H9 (cell line): ENCODE results near the gene THOP1. TPM values are rescaled to one million over a fixed set of nuclear protein-coding genes. Genes with fewer than 3 reads are reported as not detected.

Experiments
- DNase-seq: peaks from one replicate; pipeline ENCODE4 v3.0.0-alpha.2; 2017
- H2AFZ ChIP-seq: one replicate; pipeline ENCODE4 v1.6.1; 2013; ENCODE audit warnings: mild to moderate bottlenecking, low read length, control low read depth, moderate library complexity
- H2AK5ac ChIP-seq: 2 replicates; pipeline ENCODE4 v1.6.1; 2013; ENCODE audit warnings: low read length, control low read depth, mixed read lengths; ENCODE audit not compliant: insufficient read length
- H2BK120ac ChIP-seq: one replicate; pipeline ENCODE4 v1.6.1; 2013; ENCODE audit warnings: low read depth, mild to moderate bottlenecking, low read length, control low read depth, inconsistent platforms; ENCODE audit not compliant: poor library complexity, severe bottlenecking
- H2BK12ac ChIP-seq: 2 replicates; pipeline ENCODE4 v1.6.1; 2013; ENCODE audit warnings: low read length, control low read depth, mixed read lengths, low read depth; ENCODE audit not compliant: insufficient read length
- H2BK15ac ChIP-seq: 2 replicates; pipeline ENCODE4 v1.6.1; 2013; ENCODE audit warnings: low read depth, low read length, control low read depth
- H2BK20ac ChIP-seq: one replicate; pipeline ENCODE4 v1.6.1; 2013; ENCODE audit warnings: low read depth, mild to moderate bottlenecking, low read length, control low read depth, inconsistent platforms; ENCODE audit not compliant: poor library complexity, severe bottlenecking
- H2BK5ac ChIP-seq: 2 replicates; pipeline ENCODE4 v1.6.1; 2013; ENCODE audit warnings: low read length, control low read depth, mixed read lengths; ENCODE audit not compliant: insufficient read length
- H3K14ac ChIP-seq: 2 replicates; pipeline ENCODE4 v1.6.1; 2013; ENCODE audit warnings: low read length, control low read depth; ENCODE audit not compliant: insufficient read depth
- H3K18ac ChIP-seq: 2 replicates; pipeline ENCODE4 v1.6.1; 2013; ENCODE audit warnings: low read depth, mild to moderate bottlenecking, mixed read lengths, low read length, control low read depth; ENCODE audit not compliant: insufficient read length
- H3K23ac ChIP-seq: 2 replicates; pipeline ENCODE4 v1.6.1; 2013; ENCODE audit warnings: low read length, control low read depth, mixed read lengths, low read depth; ENCODE audit not compliant: insufficient read length
- H3K23me2 ChIP-seq: 2 replicates; pipeline ENCODE4 v1.6.1; 2013; ENCODE audit warnings: low read depth, mild to moderate bottlenecking, mixed read lengths, low read length, control low read depth; ENCODE audit not compliant: insufficient read length, poor library complexity, severe bottlenecking
- H3K27ac ChIP-seq: 2 replicates; pipeline ENCODE4 v1.5.1; 2013; ENCODE audit warnings: low read length, control low read depth, mixed read lengths, low read depth; ENCODE audit not compliant: insufficient read length
- H3K27me3 ChIP-seq: 2 replicates; pipeline ENCODE4 v1.6.1; 2013; ENCODE audit warnings: low read length, control low read depth, inconsistent platforms; ENCODE audit not compliant: insufficient read depth
- H3K4ac ChIP-seq: 2 replicates; pipeline ENCODE4 v1.6.1; 2013; ENCODE audit warnings: low read depth, mild to moderate bottlenecking, control low read depth, inconsistent platforms, low read length, moderate library complexity
- H3K4me1 ChIP-seq: 2 replicates; pipeline ENCODE4 v1.6.1; 2013; ENCODE audit warnings: low read length, control low read depth, inconsistent platforms; ENCODE audit not compliant: insufficient read depth
- H3K4me2 ChIP-seq: 2 replicates; pipeline ENCODE4 v1.6.1; 2013; ENCODE audit warnings: low read length, control low read depth, mixed read lengths; ENCODE audit not compliant: insufficient read length, insufficient read depth
- H3K56ac ChIP-seq: 2 replicates; pipeline ENCODE4 v1.6.1; 2013; ENCODE audit warnings: low read depth, mild to moderate bottlenecking, mixed read lengths, low read length, control low read depth; ENCODE audit not compliant: insufficient read length
- H3K79me1 ChIP-seq: 2 replicates; pipeline ENCODE4 v1.6.1; 2013; ENCODE audit warnings: low read depth, mild to moderate bottlenecking, moderate library complexity, low read length, control low read depth, inconsistent platforms; ENCODE audit not compliant: insufficient read depth, poor library complexity, severe bottlenecking
- H3K79me2 ChIP-seq: 2 replicates; pipeline ENCODE4 v1.6.1; 2013; ENCODE audit warnings: low read length, control low read depth, inconsistent platforms; ENCODE audit not compliant: insufficient read depth
- H3K9ac ChIP-seq: 2 replicates; pipeline ENCODE4 v1.6.1; 2013; ENCODE audit warnings: low read length, control low read depth, mixed read lengths; ENCODE audit not compliant: insufficient read length; ENCODE audit errors: extremely low read depth
- H3K9me3 ChIP-seq: one replicate; pipeline ENCODE4 v1.6.1; 2013; ENCODE audit warnings: low read depth, low read length, inconsistent platforms; ENCODE audit not compliant: control insufficient read depth
- H3T11ph ChIP-seq: one replicate; pipeline ENCODE4 v1.6.1; 2013; ENCODE audit warnings: mild to moderate bottlenecking, low read length, control low read depth, inconsistent platforms
- H4K20me1 ChIP-seq: one replicate; pipeline ENCODE4 v1.6.1; 2013; ENCODE audit not compliant: control insufficient read depth, insufficient read length, insufficient read depth
- H4K5ac ChIP-seq: 2 replicates; pipeline ENCODE4 v1.6.1; 2013; ENCODE audit warnings: low read depth, mild to moderate bottlenecking, mixed read lengths, low read length, control low read depth; ENCODE audit not compliant: insufficient read length
- H4K8ac ChIP-seq: replicated peaks from 2 replicates; pipeline ENCODE4 v1.6.1; 2013; ENCODE audit warnings: low read length, control low read depth, mixed read lengths, low read depth; ENCODE audit not compliant: insufficient read length
- H4K91ac ChIP-seq: 2 replicates; pipeline ENCODE4 v1.6.1; 2013; ENCODE audit warnings: low read depth, mild to moderate bottlenecking, moderate library complexity, mixed read lengths, low read length, control low read depth; ENCODE audit not compliant: insufficient read length
- H3K27ac Mint-ChIP-seq, 3 experiments: 2 replicates in 2 of 3; 3 replicates in 1 of 3; pipeline ENCODE4 v1.8.0; 2020 to 2021; ENCODE audit warnings: mixed read lengths in 3 of 3, mild to moderate bottlenecking in 1 of 3, moderate library complexity in 1 of 3
- H3K27me3 Mint-ChIP-seq: 2 replicates; pipeline ENCODE4 v1.8.0; 2021; ENCODE audit warnings: low read depth, mild to moderate bottlenecking, moderate library complexity, mixed read lengths
- H3K36me3 Mint-ChIP-seq, 3 experiments: 2 replicates in 2 of 3; 3 replicates in 1 of 3; pipeline ENCODE4 v1.8.0; 2020 to 2021; ENCODE audit warnings: low read depth in 3 of 3, mixed read lengths in 3 of 3; ENCODE audit not compliant: insufficient read depth in 1 of 3
- H3K4me1 Mint-ChIP-seq, 2 experiments: 2 replicates each; pipeline ENCODE4 v1.8.0; 2020; ENCODE audit warnings: mixed read lengths in 2 of 2
- H3K4me3 Mint-ChIP-seq, 2 experiments: 2 replicates in 1 of 2; 3 replicates in 1 of 2; pipeline ENCODE4 v1.8.0; 2020 to 2021; ENCODE audit warnings: mild to moderate bottlenecking in 2 of 2, mixed read lengths in 2 of 2, moderate library complexity in 1 of 2
- H3K9me3 Mint-ChIP-seq, 2 experiments: 2 replicates in 1 of 2; 3 replicates in 1 of 2; pipeline ENCODE4 v1.8.0; 2020; ENCODE audit warnings: mild to moderate bottlenecking in 2 of 2, mixed read lengths in 2 of 2, moderate library complexity in 1 of 2
- CTCF ChIP-seq: fragments of 200-600 bp; sonication (generic); conservative IDR thresholded peaks from 3 replicates; pipeline ENCODE4 v1.8.0; 2021; ENCODE audit warnings: antibody characterized with exemption, mild to moderate bottlenecking
- WGBS: extraction: QIAGEN DNeasy Blood & Tissue Kit; methylation state at CpG from one replicate; pipeline ENCODE4 v1.1.7; 2013; ENCODE audit warnings: missing lambda C conversion rate, low lambda C conversion rate, mixed read lengths; ENCODE audit not compliant: insufficient read length; ENCODE audit errors: extremely low coverage; 5-methylcytosine and 5-hydroxymethylcytosine counted together
- total RNA-seq: library from RNA; stranded (reverse); gene quantifications from 2 replicates; pipeline ENCODE4 v1.2.1, GENCODE V29; 2021

Gene THOP1
- total RNA-seq, 1 experiment from 2014 or later, result 150 TPM

GRCh38 chr19:2787115-2787514 lies 1.8 kb downstream of the THOP1 start:
- TF ChIP-seq CTCF, result no peak
- H3K27ac ChIP-seq, result no peak overlapping the region
- no peaks in the 10 kb centered on the region for H3K4me1 ChIP-seq
- no peak overlapping the region for H2BK5ac ChIP-seq
- Mint-ChIP-seq H3K4me1 (peaks cover 10 to 23% of the 10 kb centered on the region in 2 experiments), H3K27ac (no peak overlapping the region), H3K36me3 (peaks cover 24 to 46% (median 42%) of the 10 kb centered on the region in 3 experiments), H3K4me3 (peak overlapping the region; percentile 85 to 95), H3K9me3 (peaks cover 0 to 4% of the 10 kb centered on the region in 2 experiments; a peak in 1 of 5 replicates), H3K27me3 (no peaks in the 10 kb centered on the region; the same call in 1 of the 2 replicates)
- H3K23ac ChIP-seq, result no peak overlapping the region
- no peaks in the 10 kb centered on the region for H3K27me3 ChIP-seq
- H2BK120ac ChIP-seq, result no peak overlapping the region
- no peak overlapping the region for H3K18ac ChIP-seq
- no peak for DNase-seq
- H3K56ac ChIP-seq, result no peak overlapping the region
- peaks cover 11% of the 10 kb centered on the region for H3K23me2 ChIP-seq
- no peak overlapping the region for H2BK15ac ChIP-seq
- no peak overlapping the region for H4K8ac ChIP-seq
- H3K79me2 ChIP-seq, result peaks cover 21% of the 10 kb centered on the region
- H2AK5ac ChIP-seq, result no peak overlapping the region
- no peak overlapping the region for H3K9ac ChIP-seq
- no peak overlapping the region for H3T11ph ChIP-seq
- H3K9me3 ChIP-seq, result no peaks in the 10 kb centered on the region
- no peak overlapping the region for H2BK20ac ChIP-seq
- no peak overlapping the region for H2BK12ac ChIP-seq
- H4K91ac ChIP-seq, result no peak overlapping the region
- peaks cover 13% of the 10 kb centered on the region for H3K79me1 ChIP-seq
- H3K4ac ChIP-seq, result no peak overlapping the region
- no peak overlapping the region for H3K4me2 ChIP-seq
- H4K20me1 ChIP-seq, result no peaks in the 10 kb centered on the region
- H4K5ac ChIP-seq, result no peak overlapping the region
- no CpG with 5 or more reads among the region's 8 CpGs for WGBS
- H3K14ac ChIP-seq, result no peak overlapping the region
- no peak overlapping the region for H2AFZ ChIP-seq
